GM18867 (cell line): ENCODE results near the gene GSK3B.

Experiments used
- ATAC-seq: cut with Tn5 transposase; IDR thresholded peaks from one replicate; pipeline ENCODE4 v1.9.1; 2021; ENCODE audit warnings: mild to moderate bottlenecking, moderate library complexity; ENCODE audit not compliant: unreplicated experiment

GSK3B gene

DNA sequence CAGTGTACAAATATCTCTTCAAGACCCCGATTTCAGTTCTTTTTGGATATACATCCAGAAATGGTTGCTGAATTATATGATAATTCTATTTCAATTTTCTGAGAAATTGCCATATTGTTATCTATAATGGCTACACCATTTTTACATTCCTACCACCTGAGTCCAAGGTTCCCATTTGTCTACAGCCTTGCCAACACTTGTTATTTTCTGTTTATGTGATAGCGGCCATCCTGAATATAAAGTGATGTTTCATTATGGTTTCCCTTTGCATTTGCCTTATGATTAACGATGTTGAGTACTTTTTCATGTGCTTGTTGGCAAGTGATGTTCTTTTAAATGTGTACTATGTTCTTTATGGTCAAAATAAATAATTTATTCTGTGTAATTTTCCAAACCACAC is 303.9 kb downstream of the GSK3B start:
- no peak for ATAC-seq

GRCh38 chr3:119786409-119786808 is 307.8 kb downstream of the GSK3B start:
- no peak for ATAC-seq

DNA sequence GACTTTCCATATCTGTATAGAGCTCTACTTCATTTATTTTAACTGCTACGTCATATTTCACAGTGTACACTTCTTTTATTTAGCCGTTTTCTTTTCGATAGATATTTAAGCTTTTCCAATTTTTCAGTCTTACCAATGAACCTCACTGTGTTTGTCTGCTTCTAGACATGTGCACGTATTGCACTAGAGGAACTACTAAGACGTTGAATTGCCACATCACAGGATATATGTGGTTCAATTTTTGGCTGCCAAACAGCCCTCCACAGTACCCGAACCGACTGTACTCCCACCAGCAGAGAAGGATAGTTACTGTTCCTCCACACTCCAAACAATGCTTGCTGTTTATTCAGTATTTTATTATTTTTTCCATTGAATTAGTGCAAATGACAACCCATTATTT is 310.4 kb downstream of the GSK3B start:
- no peak for ATAC-seq

GRCh38 chr3:119783255-119783654 is 311.0 kb downstream of the GSK3B start:
- ATAC-seq, result no peak

DNA sequence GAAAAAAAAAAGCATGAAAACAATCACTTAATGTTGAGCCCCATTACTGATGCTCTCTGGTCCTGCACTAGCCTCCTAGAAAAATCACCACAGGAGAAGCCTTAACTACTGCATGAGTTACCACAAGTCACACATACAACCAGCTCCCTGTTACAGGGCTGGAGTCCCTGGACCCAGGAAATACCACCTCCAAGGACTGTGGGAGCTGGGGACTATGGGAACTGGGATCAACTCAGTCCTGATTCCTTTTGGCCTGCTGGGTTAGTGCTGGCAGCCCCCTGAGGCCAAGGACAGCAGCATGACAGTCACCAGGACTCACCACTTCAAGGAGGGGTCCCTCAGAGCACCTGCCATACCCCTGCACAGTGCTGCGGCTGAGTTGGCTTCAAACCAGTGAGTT is 311.8 kb downstream of the GSK3B start:
- no peak for ATAC-seq

DNA sequence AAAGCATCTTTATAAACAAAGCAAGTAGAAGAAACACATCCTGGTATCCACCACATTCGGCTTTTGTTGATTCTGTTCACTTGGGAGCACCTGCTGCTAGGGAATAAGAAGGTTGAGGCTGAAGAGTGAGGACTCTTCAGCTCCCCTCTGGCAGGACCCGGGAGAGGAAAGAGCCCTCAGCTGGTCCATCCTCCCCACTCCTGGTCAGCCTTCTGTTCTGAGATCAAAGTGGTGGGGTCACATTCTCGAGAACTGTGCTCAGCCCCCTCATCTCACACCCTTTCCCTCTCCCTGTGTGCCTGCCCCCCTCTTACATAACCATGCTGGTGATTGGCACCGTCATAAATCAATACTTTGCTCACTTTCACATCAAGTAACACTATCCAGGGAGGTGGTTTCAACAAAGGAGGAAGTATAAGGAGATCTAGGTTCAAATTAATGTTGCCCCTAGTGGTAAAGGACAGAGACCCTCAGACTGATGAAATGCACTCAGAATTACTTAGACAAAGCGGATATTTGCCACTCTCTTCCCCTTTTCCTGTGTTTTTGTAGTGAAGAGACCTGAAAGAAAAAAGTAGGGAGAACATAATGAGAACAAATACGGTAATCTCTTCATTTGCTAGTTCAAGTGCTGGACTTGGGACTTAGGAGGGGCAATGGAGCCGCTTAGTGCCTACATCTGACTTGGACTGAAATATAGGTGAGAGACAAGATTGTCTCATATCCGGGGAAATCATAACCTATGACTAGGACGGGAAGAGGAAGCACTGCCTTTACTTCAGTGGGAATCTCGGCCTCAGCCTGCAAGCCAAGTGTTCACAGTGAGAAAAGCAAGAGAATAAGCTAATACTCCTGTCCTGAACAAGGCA is 312.7 kb downstream of the GSK3B start, which contains the start of gene NR1I2:
Gene NR1I2 (plus strand): TSS at position 772 of the 869 bp plus-strand sequence.
- no peak for ATAC-seq

- ATAC-seq, result peak; percentile 66
Measured at GRCh38 chr3:119779731-119780383, 314.4 kb downstream of the GSK3B start.

DNA sequence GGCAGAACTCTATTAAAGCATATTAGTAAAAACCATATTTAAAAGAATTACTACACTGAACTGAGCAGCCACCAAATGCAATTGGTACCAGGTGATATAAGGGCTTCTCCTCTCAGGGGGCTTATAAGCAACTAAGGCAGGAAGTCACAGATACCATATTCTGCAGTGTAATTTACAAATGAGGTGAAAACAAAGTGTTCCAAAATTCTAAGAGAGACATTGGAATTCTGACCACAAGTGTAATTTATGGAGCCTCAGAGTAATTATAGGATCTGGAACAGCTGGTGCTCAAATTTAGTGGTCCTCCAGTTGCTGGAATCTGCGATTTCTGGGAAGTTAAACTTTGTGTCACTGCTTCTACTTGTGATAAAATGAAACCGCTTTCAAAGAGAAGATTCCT is 315.4 kb downstream of the GSK3B start:
- ATAC-seq, result no peak

GRCh38 chr3:119778176-119778575 is 316.1 kb downstream of the GSK3B start:
- no peak for ATAC-seq

DNA sequence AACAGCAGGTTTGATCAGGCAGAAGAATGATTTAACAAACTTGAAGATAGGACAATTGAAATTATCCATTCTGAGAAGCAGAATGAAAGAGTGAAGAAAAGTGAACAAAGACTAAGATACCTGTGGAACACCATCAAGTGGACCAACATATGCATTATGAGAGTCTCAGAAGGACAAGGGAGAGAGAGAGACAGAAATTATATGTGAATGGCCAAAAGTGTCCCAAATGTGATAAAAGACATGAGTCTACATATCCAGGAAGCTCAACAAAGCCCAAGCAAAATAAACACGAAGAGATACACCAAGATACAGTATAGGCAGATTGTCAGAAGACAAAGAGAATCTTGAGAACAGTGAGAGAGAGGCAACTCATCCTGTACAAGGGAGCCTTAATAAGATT is 317.9 kb downstream of the GSK3B start:
- no peak for ATAC-seq

DNA sequence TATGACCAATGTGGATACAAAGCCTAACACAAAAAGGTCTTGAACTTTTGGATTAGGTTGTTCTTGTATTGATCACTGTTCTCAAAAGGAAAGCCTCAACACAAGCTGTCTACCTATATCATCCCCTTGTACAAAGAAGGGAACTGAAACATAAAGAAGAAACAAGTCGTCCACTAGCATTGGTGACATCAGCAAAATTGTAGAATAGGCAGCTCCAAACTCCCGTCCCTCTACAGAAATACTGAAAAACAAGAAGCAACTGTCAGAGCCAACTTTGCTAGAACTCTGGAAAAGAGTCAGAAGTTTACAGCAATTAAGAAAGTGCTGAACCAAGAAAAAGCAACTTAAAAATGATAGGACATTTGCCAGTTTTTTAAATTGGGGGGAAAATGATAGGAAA is 319.8 kb downstream of the GSK3B start:
- peak; percentile 95 for ATAC-seq
